Activated effector memory CD4-positive, alpha-beta T cell treated with Interleukin-2 at 50 U/mL for 16 hours (primary cell): ENCODE data around the gene TNNT2.

Source experiments
- DNase-seq: peaks from one replicate; pipeline ENCODE4 v3.0.0-alpha.2; 2020

TNNT2 gene

GRCh38 chr1:201376107-201376463, 1.4 kb downstream of the TNNT2 start:
- DNase-seq = no peak

- DNase-seq = no peak
These were observed 2.3 kb downstream of the TNNT2 start for GRCh38 chr1:201375169-201375568.

- DNase-seq = no peak
These were observed 3.1 kb downstream of the TNNT2 start for GRCh38 chr1:201374364-201374763.

- DNase-seq = no peak
These were observed 5.7 kb downstream of the TNNT2 start for GRCh38 chr1:201371792-201372191.

GRCh38 chr1:201371276-201371675, 6.2 kb downstream of the TNNT2 start:
- DNase-seq = no peak

GRCh38 chr1:201370500-201370899, 7.0 kb downstream of the TNNT2 start:
- no peak for DNase-seq

- DNase-seq = no peak
These were observed 8.3 kb downstream of the TNNT2 start for GRCh38 chr1:201369209-201369608.

- no peak for DNase-seq
These were observed 10.8 kb downstream of the TNNT2 start for GRCh38 chr1:201366696-201367095.

GRCh38 chr1:201365251-201365650, 12.2 kb downstream of the TNNT2 start:
- no peak for DNase-seq

GRCh38 chr1:201364808-201365105, 12.7 kb downstream of the TNNT2 start:
- DNase-seq = no peak

- DNase-seq = no peak
These were observed 14.0 kb downstream of the TNNT2 start for GRCh38 chr1:201363467-201363866.

GRCh38 chr1:201362906-201363305, 14.6 kb downstream of the TNNT2 start:
- DNase-seq = no peak

GRCh38 chr1:201361652-201362504, 15.6 kb downstream of the TNNT2 start:
- DNase-seq = no peak

- DNase-seq = no peak
These were observed 16.4 kb downstream of the TNNT2 start for GRCh38 chr1:201360901-201361651.

- no peak for DNase-seq
These were observed 17.0 kb downstream of the TNNT2 start for GRCh38 chr1:201360486-201360885.

- DNase-seq = no peak
These were observed 17.6 kb downstream of the TNNT2 start for GRCh38 chr1:201359873-201360210.

GRCh38 chr1:201359031-201359872, 18.2 kb downstream of the TNNT2 start:
- DNase-seq = no peak

GRCh38 chr1:201358596-201358995, 18.9 kb downstream of the TNNT2 start:
- no peak for DNase-seq

GRCh38 chr1:201357636-201358348, 19.7 kb downstream of the TNNT2 start:
- DNase-seq = no peak

GRCh38 chr1:201357211-201357610, 20.3 kb downstream of the TNNT2 start:
- DNase-seq = no peak

GRCh38 chr1:201356701-201357100, 20.8 kb downstream of the TNNT2 start:
- DNase-seq = no peak

GRCh38 chr1:201356236-201356635, 21.2 kb downstream of the TNNT2 start:
- DNase-seq = no peak

- DNase-seq = no peak
These were observed 22.0 kb downstream of the TNNT2 start for GRCh38 chr1:201355471-201355870.
